ENCODE data around the gene CCDC40.

DNA sequence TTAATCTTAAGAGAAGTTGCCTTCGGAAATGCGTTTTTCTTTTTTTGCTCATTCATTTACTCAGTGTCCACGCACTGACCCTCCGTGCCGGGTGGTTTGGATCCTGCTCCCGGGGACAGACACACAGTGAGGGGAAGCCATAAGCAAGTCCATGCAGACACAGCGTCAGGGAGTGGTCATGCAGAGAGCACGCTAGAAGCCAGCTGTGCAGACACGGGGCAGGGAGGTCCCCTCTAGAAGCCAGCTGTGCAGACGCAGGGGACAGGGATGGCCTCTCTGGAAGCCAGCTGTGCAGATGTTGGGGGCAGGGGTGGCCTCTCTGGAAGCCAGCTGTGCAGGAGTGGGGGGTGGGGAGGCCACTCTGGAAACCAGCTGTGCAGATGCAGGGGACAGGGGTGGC lies 69.7 kb downstream of the CCDC40 start:
- TF ChIP-seq, protein P1, sequence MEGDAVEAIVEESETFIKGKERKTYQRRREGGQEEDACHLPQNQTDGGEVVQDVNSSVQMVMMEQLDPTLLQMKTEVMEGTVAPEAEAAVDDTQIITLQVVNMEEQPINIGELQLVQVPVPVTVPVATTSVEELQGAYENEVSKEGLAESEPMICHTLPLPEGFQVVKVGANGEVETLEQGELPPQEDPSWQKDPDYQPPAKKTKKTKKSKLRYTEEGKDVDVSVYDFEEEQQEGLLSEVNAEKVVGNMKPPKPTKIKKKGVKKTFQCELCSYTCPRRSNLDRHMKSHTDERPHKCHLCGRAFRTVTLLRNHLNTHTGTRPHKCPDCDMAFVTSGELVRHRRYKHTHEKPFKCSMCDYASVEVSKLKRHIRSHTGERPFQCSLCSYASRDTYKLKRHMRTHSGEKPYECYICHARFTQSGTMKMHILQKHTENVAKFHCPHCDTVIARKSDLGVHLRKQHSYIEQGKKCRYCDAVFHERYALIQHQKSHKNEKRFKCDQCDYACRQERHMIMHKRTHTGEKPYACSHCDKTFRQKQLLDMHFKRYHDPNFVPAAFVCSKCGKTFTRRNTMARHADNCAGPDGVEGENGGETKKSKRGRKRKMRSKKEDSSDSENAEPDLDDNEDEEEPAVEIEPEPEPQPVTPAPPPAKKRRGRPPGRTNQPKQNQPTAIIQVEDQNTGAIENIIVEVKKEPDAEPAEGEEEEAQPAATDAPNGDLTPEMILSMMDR (IDR thresholded peaks at IDR 0.05), result no peak
- no peak for TF ChIP-seq POLR2A (IDR thresholded peaks at IDR 0.05)
